GM18505 (cell line): ENCODE data around the gene HNF1A.
"Not testable (repeated sequence)": the region's sequence is repeated elsewhere in the genome, so short reads cannot be mapped to it uniquely, and the experiment has no call there.

Experiments
- ATAC-seq: cut with Tn5 transposase; IDR thresholded peaks from one replicate; pipeline ENCODE4 v1.9.1; 2021; ENCODE audit not compliant: unreplicated experiment
- POLR2A ChIP-seq: IDR thresholded peaks from 4 replicates; pipeline ENCODE4 v1.6.1; 2011; ENCODE audit warnings: borderline replicate concordance; ENCODE audit not compliant: insufficient read depth, insufficient read length; ENCODE audit errors: extremely low read depth

The HNF1A gene

DNA sequence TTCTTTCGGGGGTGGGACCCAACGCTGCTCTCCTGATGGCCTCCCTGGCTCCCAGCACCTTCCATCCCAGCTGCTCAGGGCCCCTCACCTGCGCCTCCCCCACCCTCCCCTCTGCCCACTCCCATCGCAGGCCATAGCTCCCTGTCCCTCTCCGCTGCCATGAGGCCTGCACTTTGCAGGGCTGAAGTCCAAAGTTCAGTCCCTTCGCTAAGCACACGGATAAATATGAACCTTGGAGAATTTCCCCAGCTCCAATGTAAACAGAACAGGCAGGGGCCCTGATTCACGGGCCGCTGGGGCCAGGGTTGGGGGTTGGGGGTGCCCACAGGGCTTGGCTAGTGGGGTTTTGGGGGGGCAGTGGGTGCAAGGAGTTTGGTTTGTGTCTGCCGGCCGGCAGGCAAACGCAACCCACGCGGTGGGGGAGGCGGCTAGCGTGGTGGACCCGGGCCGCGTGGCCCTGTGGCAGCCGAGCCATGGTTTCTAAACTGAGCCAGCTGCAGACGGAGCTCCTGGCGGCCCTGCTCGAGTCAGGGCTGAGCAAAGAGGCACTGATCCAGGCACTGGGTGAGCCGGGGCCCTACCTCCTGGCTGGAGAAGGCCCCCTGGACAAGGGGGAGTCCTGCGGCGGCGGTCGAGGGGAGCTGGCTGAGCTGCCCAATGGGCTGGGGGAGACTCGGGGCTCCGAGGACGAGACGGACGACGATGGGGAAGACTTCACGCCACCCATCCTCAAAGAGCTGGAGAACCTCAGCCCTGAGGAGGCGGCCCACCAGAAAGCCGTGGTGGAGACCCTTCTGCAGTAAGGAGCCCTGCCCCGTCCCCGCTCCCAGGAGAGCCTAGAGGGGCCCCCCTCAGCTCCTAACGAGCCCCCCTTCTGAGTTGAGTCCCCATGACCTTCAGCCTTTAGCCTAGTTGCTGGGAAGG lies at the start of gene HNF1A:
TSS of gene HNF1A (plus strand) at position 248 of the 924 bp plus-strand sequence. CDS start at position 474, 226 bp downstream.
- ATAC-seq, result no peak
- no peak for TF ChIP-seq POLR2A

GRCh38 chr12:120928864-120929652 lies 49.3 kb upstream of the HNF1A start:
- ATAC-seq, result no peak
- no peak for TF ChIP-seq POLR2A

DNA sequence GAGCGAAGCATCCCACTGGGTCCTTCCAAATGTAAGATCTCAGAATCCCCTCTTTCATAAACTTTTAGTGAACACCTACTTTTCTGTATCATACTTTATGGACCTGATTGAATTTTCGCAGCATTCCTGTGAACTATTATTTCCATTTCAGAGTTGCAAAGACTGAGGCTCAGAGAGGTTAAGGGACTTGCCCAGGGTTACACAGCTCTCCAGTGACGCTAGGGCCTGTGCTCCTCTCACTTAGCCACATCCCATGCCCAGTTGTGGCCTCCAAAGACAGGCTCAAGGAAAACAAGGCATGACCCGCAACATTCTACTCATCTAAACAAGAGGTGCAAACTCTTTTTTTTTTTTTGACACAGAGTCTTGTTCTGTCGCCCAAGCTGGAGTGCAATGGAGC lies 48.3 kb upstream of the HNF1A start:
- ATAC-seq, result no peak
- TF ChIP-seq POLR2A, result no peak

GRCh38 chr12:120932058-120932457 lies 46.3 kb upstream of the HNF1A start:
- TF ChIP-seq POLR2A, result no peak
- ATAC-seq, result no peak

- ATAC-seq, result no peak
- no peak for TF ChIP-seq POLR2A
These were observed 45.3 kb upstream of the HNF1A start for GRCh38 chr12:120932956-120933526.

DNA sequence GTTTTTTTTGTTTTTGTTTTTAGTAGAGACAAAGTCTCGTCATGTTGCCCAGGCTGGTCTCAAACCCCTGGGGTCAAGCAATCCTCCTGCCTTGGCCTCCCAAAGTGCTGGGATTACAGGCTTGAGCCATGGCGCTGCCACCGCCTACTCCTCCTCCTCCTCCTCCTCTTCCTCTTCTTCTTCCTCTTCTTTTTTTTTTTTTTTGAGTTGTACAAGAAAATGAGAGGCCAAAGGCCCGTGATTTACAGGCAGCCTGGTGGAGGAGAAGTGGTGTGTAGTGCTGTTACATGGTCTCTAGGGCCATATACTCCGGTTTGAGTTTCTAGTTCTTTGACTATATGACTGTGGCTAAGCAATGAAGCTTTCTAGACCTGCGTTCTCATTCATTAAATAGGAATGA lies 44.6 kb upstream of the HNF1A start:
- ATAC-seq, result no peak
- TF ChIP-seq POLR2A, result no peak

- no peak for TF ChIP-seq POLR2A
- no peak for ATAC-seq
These were observed 42.1 kb upstream of the HNF1A start for GRCh38 chr12:120936197-120936596.

DNA sequence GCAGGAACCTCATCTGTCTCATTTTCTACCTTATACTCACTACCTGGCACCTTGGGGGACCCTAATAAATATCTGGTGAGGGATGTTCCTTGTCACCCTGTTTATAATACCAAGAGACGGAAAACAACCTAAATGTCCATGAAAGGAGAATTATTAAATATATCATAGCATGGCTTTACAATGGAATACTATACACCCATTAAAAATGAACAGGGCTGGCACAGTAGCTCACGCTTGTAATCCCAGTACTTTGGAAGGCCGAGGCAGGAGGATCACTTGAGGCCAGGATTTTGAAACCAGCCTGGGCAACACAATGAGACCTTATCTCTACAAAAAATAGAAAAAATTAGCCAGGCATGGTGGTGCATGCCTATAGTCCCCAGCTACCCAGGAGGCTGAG lies 39.8 kb upstream of the HNF1A start:
- no peak for TF ChIP-seq POLR2A
- no peak for ATAC-seq

DNA sequence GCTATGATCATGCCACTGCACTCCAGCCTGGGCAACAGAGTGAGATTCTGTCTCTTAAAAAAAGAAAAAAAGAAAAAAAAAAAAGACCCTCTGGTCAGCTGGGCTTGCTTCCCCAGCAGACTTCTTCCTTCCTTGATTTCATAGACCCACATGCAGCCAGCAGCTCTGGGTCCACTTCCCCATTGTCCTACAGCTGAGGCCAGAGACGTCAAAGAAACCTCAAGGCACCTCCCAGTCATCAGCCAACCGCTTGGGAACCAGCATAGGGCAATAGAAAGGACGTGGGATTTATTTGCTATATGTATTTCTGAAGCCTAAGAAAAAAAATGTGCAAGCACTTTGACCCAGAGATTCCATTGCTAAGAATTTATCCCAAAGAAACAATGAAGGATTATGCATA lies 38.8 kb upstream of the HNF1A start:
- ATAC-seq, result no peak
- no peak for TF ChIP-seq POLR2A

DNA sequence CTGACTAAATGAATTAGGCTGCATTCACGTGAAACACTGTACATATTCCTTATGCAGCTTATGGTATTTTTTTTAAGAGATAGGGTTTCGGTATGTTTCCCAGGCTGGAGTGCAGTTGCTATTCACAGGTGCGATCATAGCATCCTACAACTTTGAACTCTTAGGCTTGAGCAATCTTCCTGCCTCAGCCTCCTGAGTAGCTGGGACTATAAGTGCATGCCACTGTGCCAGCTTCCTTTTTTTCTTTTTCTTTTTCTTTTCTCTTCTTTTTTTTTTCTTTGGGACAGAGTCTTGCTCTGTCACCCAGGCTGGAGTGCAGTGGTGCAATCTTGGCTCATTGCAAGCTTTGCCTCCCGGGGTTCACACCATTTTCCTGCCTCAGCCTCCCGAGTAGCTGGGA lies 38.3 kb upstream of the HNF1A start:
- no peak for TF ChIP-seq POLR2A
- ATAC-seq, result no peak

- no peak for TF ChIP-seq POLR2A
- no peak for ATAC-seq
These were observed 37.5 kb upstream of the HNF1A start for GRCh38 chr12:120940799-120941198.

DNA sequence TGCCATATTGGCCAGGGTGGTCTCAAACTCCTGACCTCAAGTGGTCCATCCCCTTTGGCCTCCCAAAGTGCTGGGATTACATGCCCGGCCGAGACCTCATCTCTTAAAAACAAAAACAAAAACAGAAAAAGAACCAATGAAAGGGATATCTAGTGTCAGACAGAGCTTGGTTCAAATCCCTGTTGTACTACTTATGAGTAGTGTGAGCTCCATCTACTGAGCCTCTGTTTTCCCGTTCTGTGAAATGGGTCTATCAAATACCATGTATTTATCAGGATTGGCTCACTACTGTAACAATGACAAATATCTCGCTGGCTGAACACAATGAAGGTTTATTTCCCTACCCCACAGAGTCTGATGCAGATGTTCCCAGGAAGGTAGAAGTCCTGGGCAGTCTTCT lies 36.9 kb upstream of the HNF1A start:
- ATAC-seq, result no peak
- no peak for TF ChIP-seq POLR2A

DNA sequence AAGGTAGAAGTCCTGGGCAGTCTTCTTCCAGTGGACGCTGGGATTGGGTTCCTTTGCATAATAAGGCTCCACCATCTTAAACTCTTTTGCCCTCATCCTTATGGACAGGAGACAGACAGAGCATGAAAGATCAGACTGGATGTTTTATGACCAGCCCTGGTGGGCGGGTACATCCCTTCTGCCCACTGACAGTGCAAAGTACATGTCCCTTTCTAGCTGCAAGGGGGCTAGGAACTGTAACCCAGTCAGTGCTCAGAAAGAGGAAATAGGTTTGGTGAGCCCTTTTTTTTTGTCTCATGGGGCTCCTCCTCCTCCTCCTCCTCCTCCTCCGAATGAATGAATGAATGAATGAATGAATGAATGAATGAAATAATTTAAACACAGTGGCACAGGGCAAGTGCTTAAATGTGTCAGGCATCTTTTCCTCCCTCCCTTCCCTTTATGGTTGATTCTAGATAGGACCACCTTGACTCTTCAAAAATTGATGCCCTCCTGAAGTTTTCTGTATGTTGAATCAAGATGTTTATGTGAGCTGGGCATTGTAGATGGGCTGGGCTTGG lies 36.4 kb upstream of the HNF1A start:
- no peak for TF ChIP-seq POLR2A
- ATAC-seq, result no peak

- no peak for TF ChIP-seq POLR2A
- no peak for ATAC-seq
These were observed 34.9 kb upstream of the HNF1A start for GRCh38 chr12:120943482-120943881.

DNA sequence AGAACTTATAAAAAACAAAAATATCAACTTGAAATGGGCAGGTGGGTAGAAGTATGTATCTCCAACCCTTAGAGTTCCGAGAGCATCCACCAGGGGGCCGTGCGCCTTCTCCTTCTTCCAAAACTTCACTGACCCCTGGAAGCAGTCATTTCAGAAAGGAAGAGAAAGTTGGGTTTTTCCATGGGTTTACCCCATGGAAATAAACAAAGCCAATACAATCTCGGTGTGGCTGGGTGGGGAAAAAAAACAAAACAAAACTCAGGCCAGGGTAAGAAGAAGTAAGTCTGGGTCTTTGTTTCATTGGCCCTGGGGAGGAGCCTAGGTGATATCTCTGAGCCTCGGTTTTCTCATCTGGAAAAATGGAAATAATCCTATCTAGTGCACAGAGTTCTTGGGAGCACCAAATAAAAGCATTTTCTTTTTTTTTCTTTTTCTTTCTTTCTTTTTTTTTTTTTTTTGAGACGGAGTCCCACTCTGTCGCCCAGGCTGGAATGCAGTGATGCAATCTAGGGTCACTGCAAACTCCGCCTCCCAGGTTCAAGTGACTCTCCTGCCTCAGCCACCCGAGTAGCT lies 33.6 kb upstream of the HNF1A start:
- ATAC-seq, result no peak
- TF ChIP-seq POLR2A, result no peak

- ATAC-seq, result not testable (repeated sequence)
These were observed 32.8 kb upstream of the HNF1A start for GRCh38 chr12:120945516-120945915.

DNA sequence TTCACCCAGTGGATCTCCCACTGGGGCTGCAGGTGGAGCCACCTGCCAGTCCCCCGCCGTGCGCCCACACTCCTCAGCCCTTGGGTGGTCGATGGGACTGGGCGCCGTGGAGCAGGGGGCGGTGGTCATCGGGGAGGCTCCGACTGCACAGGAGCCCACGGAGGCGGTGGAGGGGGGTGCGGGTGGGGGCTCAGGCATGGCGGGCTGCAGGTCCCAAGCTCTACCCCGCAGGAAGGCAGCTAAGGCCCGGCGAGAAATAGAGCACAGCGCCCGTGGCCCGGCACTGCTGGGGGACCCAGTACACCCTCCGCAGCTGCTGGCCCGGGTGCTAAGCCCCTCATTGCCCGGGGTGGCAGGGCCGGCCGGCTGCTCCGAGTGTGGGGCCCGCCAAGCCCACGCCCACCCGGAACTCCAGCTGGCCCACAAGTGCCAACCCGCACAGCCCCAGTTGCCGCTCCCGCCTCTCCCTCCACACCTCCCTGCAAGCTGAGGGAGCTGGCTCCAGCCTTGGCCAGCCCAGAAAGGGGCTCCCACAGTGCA lies 28.0 kb upstream of the HNF1A start:
- not testable (repeated sequence) for ATAC-seq
